Measurements from ENCODE around the gene MGST3.
"Not testable (repeated sequence)": the region's sequence is repeated elsewhere in the genome, so short reads cannot be mapped to it uniquely, and the experiment has no call there.

MGST3 gene

GRCh38 chr1:165658766-165659580, 27.9 kb downstream of the MGST3 start:
- DNase-seq (ENCODE audit: low read depth), result not testable (repeated sequence)

- no peak for DNase-seq (ENCODE audit: low read depth)
These were observed 28.5 kb downstream of the MGST3 start for GRCh38 chr1:165659581-165659895.

DNA sequence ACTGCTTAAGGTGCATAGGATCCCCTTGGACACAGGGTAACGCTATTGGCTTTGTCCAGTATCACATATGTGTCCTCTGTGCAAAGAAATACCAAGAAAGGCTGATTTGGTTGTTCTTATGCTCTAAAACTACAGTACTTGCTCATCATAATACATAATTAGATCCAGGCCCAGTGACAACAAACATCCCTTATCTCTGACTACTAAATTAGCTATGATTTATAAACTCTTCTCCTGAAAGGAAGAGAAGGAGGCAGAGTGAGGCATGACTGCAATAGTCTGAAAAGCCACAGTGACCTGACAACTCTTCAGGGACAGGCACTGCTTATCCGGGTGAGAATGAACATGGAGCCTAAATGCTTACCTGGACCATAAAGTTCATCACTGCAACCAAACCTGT, 30.7 kb downstream of the MGST3 start:
- no peak for DNase-seq (ENCODE audit: low read depth)

DNA sequence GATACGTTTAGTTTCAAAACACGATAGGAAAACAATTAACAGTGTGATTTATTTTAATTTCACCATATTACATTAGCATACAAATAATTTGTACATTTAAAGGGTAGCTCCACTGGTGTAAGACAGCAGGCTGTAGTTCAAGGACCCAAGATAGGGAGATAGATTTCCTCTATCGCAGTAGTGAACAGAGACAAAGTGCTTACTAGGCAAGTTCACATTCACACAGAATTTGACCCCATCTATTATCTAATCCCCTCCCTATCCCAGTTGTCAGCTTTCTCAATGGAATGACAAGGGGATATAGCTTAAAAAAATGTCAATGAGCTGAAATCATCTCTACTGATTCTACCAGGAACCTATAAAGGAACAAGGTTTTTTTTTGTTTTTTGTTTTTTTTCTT, 31.2 kb downstream of the MGST3 start:
- DNase-seq (ENCODE audit: low read depth), result no peak

DNA sequence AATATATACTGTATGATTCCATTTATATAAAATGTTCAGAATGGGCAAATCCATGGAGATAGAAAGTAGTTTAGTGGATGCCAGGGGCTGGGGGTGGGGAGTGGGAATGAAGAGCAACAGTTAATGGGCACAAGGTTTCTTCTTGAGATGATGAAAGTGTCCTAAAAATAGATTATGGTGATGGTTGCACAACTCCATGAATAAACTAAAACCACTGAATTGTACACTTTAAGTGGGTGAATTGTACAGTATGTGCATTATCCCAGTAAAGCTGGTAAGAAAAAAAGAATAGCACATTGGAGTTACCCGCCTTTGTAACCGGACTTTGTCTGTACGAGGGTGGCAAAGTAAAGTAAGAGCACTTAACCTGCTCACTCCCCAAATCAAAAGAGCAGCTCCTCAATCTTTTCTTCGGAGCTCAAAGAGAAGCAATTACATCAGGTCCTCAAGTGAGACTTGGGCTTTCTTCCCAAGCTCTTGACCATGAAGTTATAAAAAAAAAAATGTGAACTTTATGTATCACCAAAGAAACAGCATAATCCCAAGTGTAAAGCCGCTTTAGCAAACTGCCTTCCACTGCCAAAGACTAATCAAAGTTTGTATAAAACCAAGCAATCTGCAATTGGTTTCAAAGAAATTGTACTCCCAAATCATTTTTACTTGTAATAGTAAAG, 35.3 kb downstream of the MGST3 start:
- peak; percentile 13 for DNase-seq (ENCODE audit: low read depth)

DNA sequence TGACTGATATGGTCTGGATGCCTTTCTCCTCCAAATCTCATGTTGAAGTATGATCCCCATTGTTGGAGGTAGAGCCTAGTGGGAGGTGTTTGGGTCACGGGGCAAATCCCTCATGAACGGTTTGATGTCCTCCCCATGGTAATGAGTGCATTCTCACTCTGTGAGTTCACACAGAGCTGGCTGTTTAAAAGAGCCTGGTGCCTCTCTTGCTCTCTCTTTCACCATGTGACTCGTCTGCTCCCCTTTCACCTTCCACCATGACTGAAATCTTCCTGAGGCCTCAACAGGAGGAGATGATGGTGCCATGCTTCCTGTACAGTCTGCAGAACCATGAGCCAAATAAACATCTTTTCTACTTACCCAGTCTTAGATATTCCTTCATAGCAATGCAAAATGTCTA, 37.1 kb downstream of the MGST3 start:
- DNase-seq (ENCODE audit: low read depth), result no peak

DNA sequence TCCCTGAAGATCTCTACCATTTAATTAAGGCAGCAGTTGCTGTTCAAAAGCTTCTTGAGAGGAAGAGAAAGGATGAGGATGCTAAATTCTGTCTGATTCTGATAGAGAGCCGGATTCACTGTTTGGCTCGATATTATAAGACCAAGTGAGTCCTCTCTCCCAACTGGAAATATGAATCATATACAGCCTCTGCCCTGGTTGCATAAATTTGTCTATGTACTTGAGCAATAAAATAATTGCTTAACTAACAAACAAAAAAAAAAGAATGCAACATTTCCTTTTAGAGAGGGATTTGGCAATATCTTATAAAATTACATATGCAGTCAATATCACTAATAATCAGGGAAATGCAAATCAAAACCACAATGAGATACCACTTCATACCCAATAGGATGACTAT, 40.5 kb downstream of the MGST3 start:
- DNase-seq (ENCODE audit: low read depth), result no peak

- DNase-seq (ENCODE audit: low read depth), result no peak
These were observed 43.6 kb downstream of the MGST3 start for GRCh38 chr1:165674599-165674998.

GRCh38 chr1:165675794-165676193, 44.8 kb downstream of the MGST3 start:
- DNase-seq (ENCODE audit: low read depth), result no peak

DNA sequence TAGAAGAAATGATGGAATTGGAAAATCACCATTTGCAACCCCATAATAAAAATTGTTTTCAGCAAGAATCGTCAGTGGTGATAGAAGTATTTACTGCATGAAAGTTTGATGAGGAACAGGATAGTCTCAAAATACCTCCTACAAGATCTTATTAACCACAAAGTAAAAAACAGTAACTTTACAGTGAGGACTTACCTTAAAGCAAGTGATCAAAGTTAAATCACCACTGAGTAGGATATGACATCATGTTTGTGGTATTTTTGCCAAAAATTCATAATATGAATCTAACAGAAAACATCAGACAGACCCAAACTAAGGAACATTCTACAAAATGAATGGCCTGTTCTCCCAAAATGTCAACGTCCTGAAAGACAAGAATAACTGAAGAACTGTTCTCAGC, 47.5 kb downstream of the MGST3 start:
- no peak for DNase-seq (ENCODE audit: low read depth)

GRCh38 chr1:165679282-165680036, 48.4 kb downstream of the MGST3 start:
- no peak for DNase-seq (ENCODE audit: low read depth)

DNA sequence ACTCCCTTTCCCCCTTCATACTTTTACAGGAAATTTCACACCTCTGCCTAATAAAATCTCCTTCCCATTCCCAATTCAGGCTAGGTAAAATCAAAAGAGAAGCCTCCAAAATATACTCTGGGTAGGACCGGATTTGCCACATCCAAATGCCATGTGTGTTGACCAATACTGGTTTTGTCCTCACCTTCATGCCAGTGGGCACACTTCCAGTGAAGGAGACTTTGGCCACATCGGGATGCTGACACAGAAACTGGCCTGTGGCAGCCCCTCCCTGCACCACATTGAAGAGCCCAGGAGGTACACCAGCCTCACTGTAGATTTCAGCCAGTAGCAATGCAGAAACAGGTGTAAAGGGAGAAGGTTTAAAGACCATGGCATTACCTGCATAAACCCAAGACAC, 49.3 kb downstream of the MGST3 start:
- no peak for DNase-seq (ENCODE audit: low read depth)

- DNase-seq (ENCODE audit: low read depth), result not testable (repeated sequence)
These were observed 49.7 kb downstream of the MGST3 start for GRCh38 chr1:165680773-165681172.

GRCh38 chr1:165683848-165684485, 52.9 kb downstream of the MGST3 start:
- no peak for DNase-seq (ENCODE audit: low read depth)

DNA sequence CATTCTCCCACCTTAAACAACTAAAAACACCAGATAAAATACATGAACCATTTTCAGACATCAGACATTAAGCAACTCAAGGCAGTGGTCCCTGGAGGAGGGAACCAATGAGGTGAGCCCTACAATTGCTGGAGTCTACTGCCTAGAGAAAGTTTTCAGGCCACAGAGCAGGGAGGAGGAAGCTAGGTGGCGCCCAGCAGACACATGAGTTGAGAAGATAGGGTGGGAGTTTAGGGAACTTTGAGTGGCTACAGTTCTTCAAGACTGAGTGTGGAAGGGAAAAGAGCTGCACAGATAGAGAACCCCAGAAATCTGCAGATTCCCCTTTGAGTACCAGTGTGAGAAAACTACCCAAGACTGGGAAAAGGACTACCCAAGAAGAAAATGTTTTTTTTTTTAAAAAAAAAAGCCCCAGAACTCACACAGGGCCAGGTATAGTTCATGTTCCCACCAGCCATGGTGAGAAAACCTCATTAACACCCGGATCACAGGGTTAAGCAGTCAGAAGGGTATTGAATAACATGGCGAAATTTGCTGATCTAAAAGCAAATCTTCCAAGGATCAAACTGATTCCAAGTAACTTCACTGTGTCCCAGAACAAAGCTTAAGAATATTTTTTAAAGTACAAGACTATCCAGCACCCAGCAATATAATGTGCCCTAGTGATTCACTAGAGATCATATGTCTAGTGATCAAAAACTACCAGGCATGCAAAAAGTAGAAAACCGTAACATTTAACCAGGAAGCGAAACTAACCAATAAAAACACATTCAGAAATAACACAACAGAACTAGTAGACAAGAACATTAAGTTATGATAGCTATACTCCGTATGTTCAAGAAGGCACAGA, 55.3 kb downstream of the MGST3 start:
- no peak for DNase-seq (ENCODE audit: low read depth)

GRCh38 chr1:165686971-165687433, 56.0 kb downstream of the MGST3 start:
- no peak for DNase-seq (ENCODE audit: low read depth)

DNA sequence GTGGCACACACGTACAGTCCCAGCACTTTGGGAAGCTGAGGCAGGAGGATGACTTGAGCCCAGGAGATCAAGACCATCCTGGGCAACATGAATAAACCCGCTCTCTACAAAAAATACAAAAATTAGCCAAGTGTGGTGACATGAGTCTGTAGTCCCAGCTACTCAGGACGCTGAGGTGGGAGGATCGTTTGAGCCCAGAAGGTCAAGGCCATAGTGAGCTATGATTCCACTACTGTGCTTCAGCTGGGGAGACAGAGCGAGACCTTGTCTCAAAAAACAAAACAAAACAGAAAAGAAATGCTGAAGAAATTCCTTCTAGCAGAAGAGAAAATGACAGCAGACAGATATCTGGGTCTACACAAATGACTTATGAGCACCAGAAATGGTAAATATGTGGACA, 57.0 kb downstream of the MGST3 start:
- no peak for DNase-seq (ENCODE audit: low read depth)

DNA sequence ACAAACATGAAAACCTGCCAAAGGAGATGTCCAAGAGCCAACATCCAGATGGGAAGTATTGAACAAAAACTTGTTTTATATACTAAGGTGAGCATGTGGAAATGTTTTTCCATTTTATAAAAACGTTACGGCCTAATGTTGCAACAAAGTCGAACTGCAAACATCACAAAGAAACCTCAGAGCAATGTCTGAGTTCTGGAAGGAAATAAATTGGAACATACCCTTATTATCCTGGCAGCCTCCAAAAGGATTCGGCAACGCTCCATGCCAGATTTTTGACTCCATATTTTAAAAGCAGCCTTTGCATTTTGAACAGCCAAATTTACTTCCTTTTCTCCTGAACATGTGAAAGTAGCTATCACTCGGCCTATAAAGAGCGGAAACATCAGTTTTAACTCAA, 64.0 kb downstream of the MGST3 start:
- DNase-seq (ENCODE audit: low read depth), result no peak

- peak; percentile 94 for DNase-seq (ENCODE audit: low read depth)
These were observed 65.6 kb downstream of the MGST3 start for GRCh38 chr1:165696625-165697100.

- no peak for DNase-seq (ENCODE audit: low read depth)
These were observed 66.5 kb downstream of the MGST3 start for GRCh38 chr1:165697491-165697880.
